Smooth muscle cell (in vitro differentiated cells): Measurements from ENCODE around the gene SETD1B. TPM values are rescaled to one million over a fixed set of nuclear protein-coding genes. Genes with fewer than 3 reads are reported as not detected.

ENCODE experiments used
- DNase-seq: peaks from one replicate; lab custom pipeline; 2025; ENCODE audit not compliant: unreplicated experiment; lab: John Stamatoyannopoulos, UW
- H2AFZ ChIP-seq: fragments of 200-600 bp; sonication (generic); 2 replicates; pipeline ENCODE4 v1.6.0; 2016; ENCODE audit warnings: antibody characterized with exemption, low read depth, mild to moderate bottlenecking
- H3F3A ChIP-seq: fragments of 200-600 bp; sonication (generic); 2 replicates; pipeline ENCODE4 v1.6.0; 2017; ENCODE audit warnings: antibody characterized with exemption, low read depth
- H3K27ac ChIP-seq: fragments of 200-600 bp; sonication (generic); 2 replicates; pipeline ENCODE4 v1.5.1; 2016; ENCODE audit warnings: low read depth, mild to moderate bottlenecking
- H3K27me3 ChIP-seq: fragments of 200-600 bp; sonication (generic); 2 replicates; pipeline ENCODE4 v1.6.1; 2016; ENCODE audit warnings: low read depth, mild to moderate bottlenecking
- H3K36me3 ChIP-seq: fragments of 200-600 bp; sonication (generic); 2 replicates; pipeline ENCODE4 v1.5.1; 2016; ENCODE audit warnings: low read depth
- H3K4me1 ChIP-seq: fragments of 200-600 bp; sonication (generic); 2 replicates; pipeline ENCODE4 v1.5.1; 2016; ENCODE audit warnings: low read depth
- H3K4me2 ChIP-seq: fragments of 200-600 bp; sonication (generic); 2 replicates; pipeline ENCODE4 v1.6.0; 2016; ENCODE audit warnings: mild to moderate bottlenecking
- H3K4me3 ChIP-seq: fragments of 200-600 bp; sonication (generic); 2 replicates; pipeline ENCODE4 v1.5.1; 2016; ENCODE audit warnings: mild to moderate bottlenecking
- H3K79me2 ChIP-seq: fragments of 200-600 bp; sonication (generic); 2 replicates; pipeline ENCODE4 v1.6.0; 2016; ENCODE audit warnings: low read depth, mild to moderate bottlenecking
- H3K9ac ChIP-seq: fragments of 200-600 bp; sonication (generic); 2 replicates; pipeline ENCODE4 v1.6.0; 2016; ENCODE audit warnings: low read depth
- H3K9me3 ChIP-seq: fragments of 200-600 bp; sonication (generic); replicated peaks from 2 replicates; pipeline ENCODE4 v1.5.1; 2016; ENCODE audit warnings: low read depth
- H4K20me1 ChIP-seq: fragments of 200-600 bp; sonication (generic); 2 replicates; pipeline ENCODE4 v1.6.0; 2016; ENCODE audit warnings: low read depth
- CTCF ChIP-seq: fragments of 200-600 bp; sonication (generic); IDR thresholded peaks from 2 replicates; pipeline ENCODE4 v1.5.1; 2017; ENCODE audit warnings: borderline replicate concordance, mild to moderate bottlenecking, antibody characterized with exemption; ENCODE audit not compliant: insufficient read depth, poor library complexity, severe bottlenecking
- WGBS: methylation state at CpG from one replicate; pipeline ENCODE4 v1.1.7; 2016; ENCODE audit warnings: low lambda C conversion rate; 5-methylcytosine and 5-hydroxymethylcytosine counted together
- polyA plus RNA-seq: library from polyadenylated mRNA; unstranded; fragments of >200 nt; fragmentation: Nextera tagmentation; extraction: Ambion mirVana; gene quantifications from 2 replicates; pipeline ENCODE4 v1.2.1, GENCODE V29; 2016
- total RNA-seq: library from RNA; depleted of rRNA; stranded (reverse); fragments of >200 nt; gene quantifications from 2 replicates; pipeline ENCODE4 v1.2.3, GENCODE V29; 2014

The SETD1B gene
- total and polyA plus RNA-seq, 2 experiments from 2014 or later: 1.9 to 4.2 TPM

DNA sequence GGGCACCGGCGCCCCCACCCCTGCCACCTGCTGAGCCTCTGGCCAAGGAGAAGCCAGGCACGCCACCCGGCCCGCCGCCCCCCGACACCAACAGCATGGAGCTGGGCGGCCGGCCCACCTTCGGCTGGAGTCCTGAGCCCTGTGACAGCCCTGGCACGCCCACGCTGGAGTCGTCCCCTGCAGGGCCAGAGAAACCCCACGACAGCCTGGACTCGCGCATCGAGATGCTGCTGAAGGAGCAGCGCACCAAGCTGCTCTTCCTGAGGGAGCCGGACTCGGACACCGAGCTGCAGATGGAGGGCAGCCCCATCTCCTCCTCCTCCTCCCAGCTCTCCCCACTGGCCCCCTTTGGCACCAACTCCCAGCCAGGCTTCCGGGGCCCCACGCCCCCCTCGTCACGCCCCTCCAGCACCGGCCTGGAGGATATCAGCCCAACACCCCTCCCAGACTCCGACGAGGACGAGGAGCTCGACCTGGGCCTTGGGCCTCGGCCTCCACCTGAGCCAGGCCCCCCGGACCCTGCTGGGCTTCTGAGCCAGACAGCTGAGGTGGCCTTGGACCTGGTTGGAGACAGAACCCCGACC lies 6.5 kb downstream of the SETD1B start:
- H3K36me3 ChIP-seq: no peaks in the 10 kb centered on the region
- no peak for TF ChIP-seq CTCF
- peaks cover 11% of the 10 kb centered on the region for H3F3A ChIP-seq
- no peaks in the 10 kb centered on the region for H3K9me3 ChIP-seq
- no peak overlapping the region for H3K9ac ChIP-seq
- H3K4me1 ChIP-seq: peaks cover 28% of the 10 kb centered on the region
- H4K20me1 ChIP-seq: peaks cover 84% of the 10 kb centered on the region
- no peak for DNase-seq
- H3K4me3 ChIP-seq: no peak overlapping the region
- peaks cover 84% of the 10 kb centered on the region for H3K79me2 ChIP-seq
- H3K27me3 ChIP-seq: no peaks in the 10 kb centered on the region
- H3K27ac ChIP-seq: no peak overlapping the region
- no peak overlapping the region for H3K4me2 ChIP-seq
- no peak overlapping the region for H2AFZ ChIP-seq
- WGBS: 93% methylated on average over 30 of the region's 33 CpGs

GRCh38 chr12:121810833-121811433 lies 7.1 kb downstream of the SETD1B start:
- DNase-seq: no peak
- Histone ChIP-seq H3K27ac (no peak overlapping the region), H3K36me3 (no peaks in the 10 kb centered on the region), H3K9ac (no peak overlapping the region), H3K4me1 (peaks cover 21% of the 10 kb centered on the region), H3F3A (peaks cover 11% of the 10 kb centered on the region), H3K79me2 (peaks cover 80% of the 10 kb centered on the region), H3K9me3 (no peaks in the 10 kb centered on the region), H4K20me1 (peaks cover 84% of the 10 kb centered on the region), H3K27me3 (no peaks in the 10 kb centered on the region), H3K4me3 (peak overlapping the region; percentile 57), H2AFZ (no peak overlapping the region), H3K4me2 (peak overlapping the region; percentile 84)
- no peak for TF ChIP-seq CTCF
- WGBS: 73% methylated on average over 6 of the region's 6 CpGs

DNA sequence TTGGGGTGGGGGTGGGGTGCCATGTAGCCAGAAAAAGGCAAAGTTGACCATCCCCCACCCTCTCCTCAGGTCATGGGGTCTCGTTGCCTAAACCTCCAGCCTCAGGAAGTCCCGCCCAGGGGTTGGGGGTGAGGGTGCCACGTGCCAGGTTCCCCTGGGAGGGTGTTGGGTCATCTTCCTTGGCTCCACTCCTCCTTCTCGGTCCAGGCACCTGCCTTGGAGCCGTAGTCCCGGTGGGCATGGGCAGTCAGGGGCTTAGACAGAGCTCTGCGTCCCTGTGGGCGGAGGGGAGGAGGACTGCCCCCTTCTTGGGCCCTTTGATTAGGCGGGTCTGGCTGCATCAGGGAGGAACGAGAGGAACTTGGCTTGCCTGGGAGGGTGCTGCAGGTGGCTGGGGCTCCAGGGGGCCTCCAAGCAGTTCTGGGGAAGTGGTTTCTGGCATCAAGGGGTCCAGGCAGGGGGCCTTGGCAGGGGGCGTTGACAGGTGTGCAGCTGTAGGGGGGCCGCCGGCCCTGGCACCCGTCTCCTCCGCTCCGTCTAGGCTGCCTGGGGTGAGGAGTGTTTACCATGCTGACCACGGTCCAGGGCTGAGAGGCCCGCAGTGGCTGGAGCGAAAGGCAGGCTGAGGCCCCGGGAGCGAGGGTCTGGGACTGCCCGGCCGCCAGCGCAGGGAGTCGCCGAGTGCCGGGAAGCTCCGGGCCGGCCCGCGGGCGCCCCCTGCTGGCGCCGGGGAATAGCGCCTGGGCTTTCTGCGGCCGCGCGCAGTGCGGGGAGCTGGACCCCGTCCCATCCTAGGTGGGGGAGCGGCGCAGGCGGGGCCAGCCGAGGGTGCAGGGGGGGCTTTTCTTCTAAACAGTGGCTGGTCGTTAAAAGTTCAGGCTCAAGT lies 7.9 kb downstream of the SETD1B start:
- peaks cover 73% of the 10 kb centered on the region for H3K79me2 ChIP-seq
- peaks cover 82% of the 10 kb centered on the region for H4K20me1 ChIP-seq
- DNase-seq: peak; percentile 42
- WGBS: 7% methylated on average over 44 of the region's 46 CpGs
- peak overlapping the region; percentile 43 for H3K9ac ChIP-seq
- peak; percentile 99 for TF ChIP-seq CTCF
- H3K4me3 ChIP-seq: peak overlapping the region; percentile 57
- peaks cover 14% of the 10 kb centered on the region for H3K4me1 ChIP-seq
- H3K27me3 ChIP-seq: no peaks in the 10 kb centered on the region
- no peaks in the 10 kb centered on the region for H3K36me3 ChIP-seq
- H3F3A ChIP-seq: peaks cover 11% of the 10 kb centered on the region
- peak overlapping the region; percentile 84 for H3K4me2 ChIP-seq
- no peak overlapping the region for H2AFZ ChIP-seq
- no peaks in the 10 kb centered on the region for H3K9me3 ChIP-seq
- H3K27ac ChIP-seq: no peak overlapping the region
